Skeletal muscle satellite cell (primary cell): ENCODE data around the gene FER.

Source experiments
- H3K27me3 ChIP-seq: 2 replicates; pipeline ENCODE4 v1.7.0; 2013; ENCODE audit warnings: low read length; ENCODE audit not compliant: control insufficient read depth, insufficient read depth
- H3K36me3 ChIP-seq: 2 replicates; pipeline ENCODE4 v1.7.0; 2013; ENCODE audit warnings: mild to moderate bottlenecking, control low read depth, low read length; ENCODE audit not compliant: insufficient read depth
- H3K4me1 ChIP-seq: 2 replicates; pipeline ENCODE4 v1.7.0; 2013; ENCODE audit warnings: low read length; ENCODE audit not compliant: control insufficient read depth, insufficient read depth
- H3K4me2 ChIP-seq: 2 replicates; pipeline ENCODE4 v1.7.0; 2013; ENCODE audit warnings: mild to moderate bottlenecking, low read length
- H3K4me3 ChIP-seq: 2 replicates; pipeline ENCODE4 v1.7.0; 2013; ENCODE audit warnings: low read length
- H3K9ac ChIP-seq: 2 replicates; pipeline ENCODE4 v1.7.0; 2013; ENCODE audit warnings: mild to moderate bottlenecking, low read depth, low read length, moderate library complexity
- H3K9me3 ChIP-seq: replicated peaks from 2 replicates; pipeline ENCODE4 v1.7.0; 2013; ENCODE audit warnings: mild to moderate bottlenecking, control low read depth, low read length

The FER gene

DNA sequence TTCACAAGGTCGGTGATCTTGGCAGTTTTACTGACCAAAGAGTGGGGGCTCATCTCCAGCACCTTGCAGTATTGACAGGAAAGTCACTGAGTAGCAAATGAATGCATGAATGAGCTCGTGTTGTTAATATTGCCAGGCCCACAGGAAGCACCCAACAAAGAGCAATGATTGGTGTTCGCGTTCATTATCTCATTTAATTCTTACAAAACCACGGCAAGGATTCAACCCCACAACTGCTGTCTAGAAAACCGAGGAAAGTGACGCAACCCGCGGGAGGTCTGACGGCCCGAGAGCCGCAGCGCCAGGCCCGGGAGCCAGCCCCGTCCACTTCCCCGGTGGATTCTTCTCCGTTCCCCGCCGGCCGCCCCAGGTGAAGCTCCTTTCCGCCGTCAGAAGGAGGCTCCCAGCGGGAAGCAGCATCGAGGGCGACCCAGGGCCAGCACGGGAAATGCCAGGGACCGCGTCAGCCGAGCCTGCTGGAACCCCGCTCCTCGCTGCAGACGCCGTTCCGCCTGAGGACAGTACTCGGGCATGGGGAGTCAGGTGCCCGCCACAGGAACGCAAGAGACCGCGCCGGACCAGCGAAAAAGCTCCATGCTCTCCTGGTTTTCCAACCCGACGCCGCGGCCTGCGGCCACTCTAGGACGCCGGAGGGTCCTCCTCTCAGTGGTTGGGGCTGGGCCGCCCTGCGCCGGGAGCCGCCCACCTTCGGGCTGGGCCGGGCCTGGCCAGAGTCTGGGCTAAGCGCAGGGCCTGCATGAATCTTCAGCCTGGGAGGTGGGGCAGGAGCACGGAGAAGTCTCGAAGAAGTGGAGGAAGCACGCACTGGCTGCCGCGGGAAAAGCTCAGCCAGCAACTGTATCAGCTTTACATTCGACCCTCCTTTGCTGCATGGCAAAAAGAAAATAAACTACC lies 19.8 kb upstream of the FER start:
- no peaks in the 10 kb centered on the region for H3K36me3 ChIP-seq
- H3K4me3 ChIP-seq: peak overlapping the region; percentile 85
- H3K9me3 ChIP-seq: no peaks in the 10 kb centered on the region
- peak overlapping the region; percentile 94 for H3K9ac ChIP-seq
- H3K4me1 ChIP-seq: peaks cover 25% of the 10 kb centered on the region
- no peaks in the 10 kb centered on the region for H3K27me3 ChIP-seq
- H3K4me2 ChIP-seq: peak overlapping the region; percentile 91

DNA sequence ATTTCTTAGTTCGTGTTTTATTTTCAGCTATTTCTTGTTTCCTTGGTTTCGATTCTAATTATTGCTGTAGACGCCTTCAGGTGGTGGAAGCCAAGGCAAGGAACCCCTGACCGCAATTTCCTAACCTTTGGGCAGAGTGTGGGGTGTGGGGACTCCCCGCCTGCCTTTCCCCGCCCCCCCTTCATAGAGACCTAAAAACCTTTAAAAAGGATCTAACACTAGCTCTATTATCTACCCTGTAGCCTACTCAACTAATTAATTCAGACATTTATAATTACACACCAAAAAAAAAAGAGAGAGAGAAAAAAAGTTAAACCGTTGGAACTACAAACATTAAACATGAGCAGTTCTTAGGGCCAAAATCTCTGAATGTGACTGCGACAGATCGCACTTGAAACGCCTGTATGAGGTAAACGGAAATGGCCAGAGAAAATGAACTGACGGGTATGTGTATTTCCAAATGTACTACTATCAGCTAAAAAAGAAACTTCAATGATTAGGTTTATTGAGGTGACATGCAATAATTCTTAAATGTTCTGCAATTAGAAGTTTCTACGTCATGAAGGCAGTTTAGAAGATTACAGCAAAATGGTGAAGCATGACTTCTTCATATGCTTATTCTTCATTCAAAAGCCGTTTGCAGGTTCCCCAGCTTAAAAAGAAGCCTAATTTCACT lies 19.0 kb upstream of the FER start:
- Histone ChIP-seq H3K9ac (peak overlapping the region; percentile 94), H3K4me1 (peaks cover 25% of the 10 kb centered on the region), H3K9me3 (no peaks in the 10 kb centered on the region), H3K4me2 (peak overlapping the region; percentile 91), H3K36me3 (no peaks in the 10 kb centered on the region), H3K27me3 (no peaks in the 10 kb centered on the region), H3K4me3 (peak overlapping the region; percentile 85)

DNA sequence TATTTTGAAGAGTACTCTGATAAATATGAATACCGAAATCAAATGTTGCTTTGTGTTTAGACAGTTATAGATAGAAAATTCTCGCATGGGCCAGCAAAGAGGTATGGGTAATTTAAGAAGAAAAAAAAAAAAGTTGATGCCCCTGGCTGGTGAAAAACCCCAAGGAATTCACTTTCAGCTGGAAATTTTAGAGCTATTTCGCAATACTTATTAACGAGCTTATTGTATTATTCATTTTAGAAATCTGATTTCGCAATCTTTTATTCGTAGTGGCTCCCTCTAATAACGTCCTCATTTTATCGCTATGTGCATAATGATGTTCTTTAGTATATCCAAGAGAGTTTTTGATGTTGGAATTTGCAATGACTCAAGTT lies 18.5 kb upstream of the FER start:
- H3K4me2 ChIP-seq: peak overlapping the region; percentile 91
- peak overlapping the region; percentile 94 for H3K9ac ChIP-seq
- H3K27me3 ChIP-seq: no peaks in the 10 kb centered on the region
- no peaks in the 10 kb centered on the region for H3K9me3 ChIP-seq
- peaks cover 25% of the 10 kb centered on the region for H3K4me1 ChIP-seq
- H3K4me3 ChIP-seq: peak overlapping the region; percentile 85
- no peaks in the 10 kb centered on the region for H3K36me3 ChIP-seq

DNA sequence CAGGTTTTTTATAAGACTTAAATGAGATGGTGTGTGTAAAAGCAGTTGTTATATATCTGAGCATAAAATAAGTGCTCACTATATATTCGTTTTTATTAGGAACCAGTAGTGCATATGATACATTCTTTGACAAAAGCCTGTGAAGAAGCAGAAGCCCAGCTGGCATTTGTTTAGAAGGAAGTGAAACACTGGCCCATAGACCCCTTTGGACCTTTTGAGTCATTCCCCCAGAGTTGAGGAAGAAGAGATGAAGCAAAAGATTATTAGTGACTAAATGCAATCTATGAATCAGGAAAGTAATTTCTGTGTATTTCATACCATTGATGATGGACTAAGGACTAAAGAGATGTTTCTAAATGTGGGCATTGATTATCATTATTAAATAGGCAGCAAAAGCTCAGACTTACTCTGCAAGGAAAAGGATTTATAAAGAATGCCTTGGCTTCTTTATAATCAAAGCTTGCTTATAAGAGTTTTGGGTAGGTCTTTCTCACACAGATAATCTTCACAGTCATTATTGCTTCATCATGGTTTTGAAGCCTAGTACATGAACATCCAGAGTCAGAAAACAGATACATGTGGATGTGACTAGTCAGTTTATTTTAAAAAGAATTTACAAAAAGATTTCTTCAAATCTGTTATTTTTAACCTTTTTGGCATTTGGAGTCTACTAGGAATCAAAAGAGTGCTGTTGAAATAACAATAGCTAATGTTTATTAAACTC lies 16.9 kb upstream of the FER start:
- Histone ChIP-seq H3K4me3 (no peak overlapping the region), H3K4me1 (peaks cover 25% of the 10 kb centered on the region), H3K4me2 (no peak overlapping the region), H3K27me3 (no peaks in the 10 kb centered on the region), H3K9me3 (no peaks in the 10 kb centered on the region), H3K36me3 (no peaks in the 10 kb centered on the region), H3K9ac (no peak overlapping the region)

DNA sequence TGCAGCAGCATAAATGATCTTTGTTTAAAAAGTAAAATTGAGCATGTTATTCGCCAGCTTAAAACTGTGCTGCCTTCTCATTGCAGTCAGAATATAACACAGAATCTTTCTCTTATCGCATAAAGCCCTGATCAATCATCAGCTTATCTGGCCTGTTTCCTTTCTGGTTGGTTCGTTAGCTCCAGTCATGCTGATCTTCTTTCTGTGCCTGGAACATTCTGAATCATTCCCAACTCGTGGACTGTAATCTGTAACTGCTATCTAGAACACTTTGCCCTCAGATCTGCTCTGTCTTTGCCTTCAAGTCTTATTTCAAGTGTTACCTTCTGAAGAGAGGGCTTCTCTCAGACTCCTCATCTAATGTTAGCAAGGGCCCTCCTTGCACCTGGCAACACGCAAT lies 11.9 kb upstream of the FER start:
- H3K4me2 ChIP-seq: no peak overlapping the region
- H3K4me3 ChIP-seq: no peak overlapping the region
- no peak overlapping the region for H3K9ac ChIP-seq
- H3K9me3 ChIP-seq: no peaks in the 10 kb centered on the region
- no peaks in the 10 kb centered on the region for H3K27me3 ChIP-seq
- H3K36me3 ChIP-seq: no peaks in the 10 kb centered on the region
- H3K4me1 ChIP-seq: no peaks in the 10 kb centered on the region

DNA sequence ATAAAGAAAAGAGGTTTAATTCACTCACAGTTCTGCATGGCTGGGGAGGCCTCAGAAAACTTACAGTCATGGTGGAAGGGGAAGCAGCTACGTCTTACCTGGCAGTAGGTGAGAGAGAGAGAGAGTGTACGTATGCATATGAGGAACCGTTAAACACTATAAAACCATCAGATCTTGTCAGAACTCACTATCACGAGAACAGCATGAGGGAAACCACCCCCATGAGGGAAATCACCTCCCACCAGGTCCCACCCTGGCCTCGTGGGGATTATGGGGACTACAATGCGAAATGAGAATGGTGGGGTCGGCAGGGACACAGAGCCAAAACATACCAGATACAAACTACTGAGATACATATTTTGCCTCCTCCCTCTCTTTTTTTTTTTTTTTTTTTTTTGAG lies 10.8 kb upstream of the FER start:
- no peak overlapping the region for H3K4me3 ChIP-seq
- H3K36me3 ChIP-seq: no peaks in the 10 kb centered on the region
- H3K9me3 ChIP-seq: no peaks in the 10 kb centered on the region
- no peak overlapping the region for H3K4me2 ChIP-seq
- H3K9ac ChIP-seq: no peak overlapping the region
- no peaks in the 10 kb centered on the region for H3K4me1 ChIP-seq
- no peaks in the 10 kb centered on the region for H3K27me3 ChIP-seq

DNA sequence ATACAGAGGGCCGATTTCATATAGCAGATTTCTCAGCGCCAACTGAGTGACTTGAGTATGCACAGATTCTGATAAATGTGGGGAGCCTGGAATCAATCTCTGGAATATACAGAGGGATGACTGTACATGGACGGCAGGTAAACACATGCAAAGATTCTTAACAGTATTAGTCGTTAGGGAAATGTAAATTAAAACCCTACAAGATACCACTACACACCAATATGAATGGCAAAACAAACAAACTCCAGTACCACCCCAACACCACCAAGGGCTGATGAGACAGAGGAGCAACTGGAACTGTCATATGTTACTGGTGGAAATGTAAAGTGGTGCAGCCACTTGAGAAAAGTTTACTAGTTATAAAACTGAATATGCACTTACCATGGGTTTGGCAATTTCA lies 8.3 kb upstream of the FER start:
- Histone ChIP-seq H3K9me3 (no peaks in the 10 kb centered on the region), H3K4me2 (no peak overlapping the region), H3K27me3 (no peaks in the 10 kb centered on the region), H3K4me3 (no peak overlapping the region), H3K4me1 (peaks cover 9% of the 10 kb centered on the region), H3K9ac (no peak overlapping the region), H3K36me3 (no peaks in the 10 kb centered on the region)

DNA sequence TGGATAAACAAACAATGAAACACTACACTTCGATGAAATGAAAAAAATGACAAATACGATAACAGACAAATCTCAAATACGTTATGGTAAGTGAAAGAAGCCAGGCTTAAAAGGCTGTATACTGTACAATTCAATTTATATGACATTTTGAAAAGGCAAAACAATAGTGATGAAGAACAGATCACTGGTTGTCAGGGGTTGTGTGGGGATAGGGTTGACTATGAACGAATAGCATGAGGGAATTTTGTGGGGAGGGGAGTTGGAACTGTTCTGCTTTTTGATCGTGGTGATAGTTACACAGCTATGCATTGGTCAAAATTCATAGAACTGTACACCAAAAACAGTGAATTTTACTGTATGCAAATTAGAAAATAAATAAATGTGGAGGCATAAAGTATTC lies 7.8 kb upstream of the FER start:
- Histone ChIP-seq H3K4me3 (no peak overlapping the region), H3K9ac (no peak overlapping the region), H3K27me3 (no peaks in the 10 kb centered on the region), H3K4me2 (no peak overlapping the region), H3K9me3 (no peaks in the 10 kb centered on the region), H3K4me1 (peaks cover 9% of the 10 kb centered on the region), H3K36me3 (no peaks in the 10 kb centered on the region)

DNA sequence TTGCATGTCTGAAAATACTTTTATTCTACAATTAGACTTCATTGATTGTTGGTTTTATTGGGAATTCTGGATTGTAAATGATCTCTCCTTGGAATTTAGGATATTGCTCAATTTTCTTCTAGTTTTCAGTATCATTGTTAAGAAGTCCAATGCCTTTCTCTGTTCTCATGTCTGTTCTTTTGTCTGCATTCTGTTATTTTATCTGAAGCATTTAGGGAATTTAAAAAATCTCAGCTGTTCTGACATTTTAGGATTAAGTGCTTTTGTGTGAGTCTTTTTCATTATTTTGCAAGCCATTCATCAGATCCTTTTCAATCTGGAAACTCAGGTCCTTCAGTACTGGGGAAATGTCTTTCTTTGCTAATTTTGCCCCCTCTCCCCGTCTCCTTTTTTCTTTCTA lies 4.4 kb upstream of the FER start:
- no peaks in the 10 kb centered on the region for H3K36me3 ChIP-seq
- H3K4me2 ChIP-seq: no peak overlapping the region
- no peaks in the 10 kb centered on the region for H3K27me3 ChIP-seq
- H3K9me3 ChIP-seq: no peaks in the 10 kb centered on the region
- H3K4me1 ChIP-seq: peaks cover 12% of the 10 kb centered on the region
- H3K4me3 ChIP-seq: no peak overlapping the region
- H3K9ac ChIP-seq: peak overlapping the region; percentile 35

DNA sequence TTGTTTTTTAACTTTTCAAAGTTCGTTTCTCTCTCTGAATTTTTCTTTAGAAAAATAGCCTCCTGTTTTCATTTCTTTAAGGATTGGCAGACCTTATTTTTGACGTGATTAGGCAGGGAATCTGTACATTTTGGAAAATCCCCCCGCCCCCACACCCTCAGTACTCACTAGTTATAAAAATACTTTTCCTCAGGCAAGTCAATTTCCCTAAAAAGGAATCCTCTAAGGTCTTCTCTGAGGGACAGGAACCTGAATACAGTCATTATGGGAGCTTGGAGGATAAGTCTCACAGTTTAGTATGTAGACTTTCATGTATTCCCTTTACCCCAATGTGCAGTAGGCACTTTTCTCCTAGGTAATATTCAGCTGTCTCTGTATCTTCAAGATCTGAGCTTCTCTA lies 3.9 kb upstream of the FER start:
- peak overlapping the region; percentile 35 for H3K9ac ChIP-seq
- H3K4me3 ChIP-seq: no peak overlapping the region
- H3K36me3 ChIP-seq: no peaks in the 10 kb centered on the region
- H3K4me2 ChIP-seq: no peak overlapping the region
- peaks cover 12% of the 10 kb centered on the region for H3K4me1 ChIP-seq
- no peaks in the 10 kb centered on the region for H3K9me3 ChIP-seq
- H3K27me3 ChIP-seq: no peaks in the 10 kb centered on the region

DNA sequence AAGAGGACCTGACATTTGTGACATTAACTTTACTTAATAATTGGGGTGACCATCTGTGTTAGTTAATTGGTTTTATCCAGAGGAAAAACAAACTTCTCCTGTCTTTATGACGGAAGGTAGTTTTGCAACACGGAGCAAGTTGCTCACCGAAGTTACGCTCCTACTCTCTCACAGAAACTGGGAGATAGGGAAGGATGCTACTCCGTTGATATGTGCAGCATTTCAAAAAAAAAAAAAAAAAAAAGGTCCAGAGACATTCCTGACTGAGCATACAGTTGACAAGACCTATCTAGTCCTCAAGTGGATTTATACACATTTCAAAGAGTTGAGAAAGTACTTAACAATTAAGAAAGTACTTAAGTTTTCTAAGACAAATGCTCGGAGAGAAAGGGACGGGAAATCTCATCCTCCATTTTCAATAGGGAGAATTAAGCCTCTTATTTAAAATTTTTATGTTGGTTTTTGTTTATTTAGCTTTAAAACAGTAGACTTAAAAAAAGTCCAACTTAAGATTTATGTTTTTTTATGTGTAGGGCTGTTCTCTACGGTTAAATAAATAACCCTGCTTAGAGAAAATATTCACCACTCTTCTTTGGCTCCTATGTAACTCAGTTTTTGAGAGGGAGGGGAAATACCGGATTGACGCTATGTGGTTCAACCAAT lies 455 bp upstream of the FER start:
- H3K36me3 ChIP-seq: no peaks in the 10 kb centered on the region
- H3K9ac ChIP-seq: peak overlapping the region; percentile 98
- peak overlapping the region; percentile 87 for H3K4me3 ChIP-seq
- no peaks in the 10 kb centered on the region for H3K9me3 ChIP-seq
- H3K4me1 ChIP-seq: peaks cover 24% of the 10 kb centered on the region
- no peaks in the 10 kb centered on the region for H3K27me3 ChIP-seq
- peak overlapping the region; percentile 93 for H3K4me2 ChIP-seq
